K562 (cell line): ENCODE results near the gene ADD2. TPM values are rescaled to one million over a fixed set of nuclear protein-coding genes. Genes with fewer than 3 reads are reported as not detected.

Experiments
- BDP1 ChIP-seq: IDR thresholded peaks from 3 replicates; pipeline ENCODE4 v1.6.1; 2011; ENCODE audit not compliant: insufficient read length, insufficient read depth
- CCAR2 ChIP-seq: fragments of 200-400 bp; formaldehyde crosslinking; IDR thresholded peaks from 2 replicates; pipeline ENCODE4 v1.6.1; 2017; ENCODE audit warnings: mild to moderate bottlenecking, low read depth, low read length
- DPF2 ChIP-seq: fragments of 450-650 bp; IDR thresholded peaks from 2 replicates; pipeline ENCODE4 v1.6.1; 2016
- FOXM1 ChIP-seq, 2 experiments: fragments of 450-650 bp in 1 of 2; sonication (generic) in 1 of 2; formaldehyde crosslinking in 1 of 2; IDR thresholded peaks; 2 replicates each; pipeline versions ENCODE4 v1.6.1 to v1.9.0; 2017 to 2022; ENCODE audit warnings: low read depth in 2 of 2, mild to moderate bottlenecking in 2 of 2, missing genetic modification reagents in 1 of 2, moderate library complexity in 1 of 2
- GTF2E2 ChIP-seq: fragments of 200-800 bp; sonication (Bioruptor generic); IDR thresholded peaks from 2 replicates; pipeline ENCODE4 v1.6.1; 2016; ENCODE audit warnings: missing genetic modification characterization, missing compliant biosample characterization
- MAFK ChIP-seq: IDR thresholded peaks from 2 replicates; pipeline ENCODE4 v1.6.1; 2011; ENCODE audit warnings: low read length, improper control_type of control experiment
- MCM3 ChIP-seq: fragments of 450-650 bp; IDR thresholded peaks from 2 replicates; pipeline ENCODE4 v1.6.1; 2016
- MEF2A ChIP-seq: IDR thresholded peaks from 2 replicates; pipeline ENCODE4 v1.6.1; 2011; ENCODE audit warnings: low read depth, mild to moderate bottlenecking, low read length, moderate library complexity; ENCODE audit not compliant: control insufficient read depth
- NFE2 ChIP-seq: IDR thresholded peaks from 2 replicates; pipeline ENCODE4 v1.6.1; 2014; ENCODE audit warnings: antibody characterized with exemption, low read depth
- PYGO2 ChIP-seq: fragments of 450-650 bp; IDR thresholded peaks from 2 replicates; pipeline ENCODE4 v1.6.1; 2016; ENCODE audit warnings: mild to moderate bottlenecking, missing genetic modification characterization, moderate library complexity, missing compliant biosample characterization
- TSC22D4 ChIP-seq: fragments of 450-650 bp; IDR thresholded peaks from 2 replicates; pipeline ENCODE4 v1.6.1; 2016; ENCODE audit warnings: missing genetic modification characterization, missing biosample characterization, control low read depth
- ZBED1 ChIP-seq: IDR thresholded peaks from 2 replicates; pipeline ENCODE4 v1.6.1; 2014
- ZNF140 ChIP-seq: fragments of 250-450 bp; sonication (Bioruptor Pico); IDR thresholded peaks from 2 replicates; pipeline ENCODE4 v1.8.0; 2021; ENCODE audit warnings: moderate library complexity, mild to moderate bottlenecking, inconsistent platforms
- ZNF143 ChIP-seq: sonication (generic); formaldehyde crosslinking; IDR thresholded peaks from 2 replicates; pipeline ENCODE4 v1.9.0; 2022; ENCODE audit warnings: mild to moderate bottlenecking, missing genetic modification reagents
- ZNF592 ChIP-seq: fragments of 450-650 bp; IDR thresholded peaks from 2 replicates; pipeline ENCODE4 v1.6.1; 2017; ENCODE audit warnings: antibody characterized with exemption, mild to moderate bottlenecking
- ZNF707 ChIP-seq: fragments of 250-450 bp; sonication (Bioruptor Pico); conservative IDR thresholded peaks from 2 replicates; pipeline ENCODE4 v1.8.0; 2022; ENCODE audit warnings: inconsistent platforms, mild to moderate bottlenecking, moderate library complexity
- polyA plus RNA-seq, 8 experiments: library from polyadenylated mRNA; depleted of rRNA in 4 of 8; stranded (reverse) in 5 of 8; unstranded in 3 of 8; fragments of >200 nt; fragmentation: Nextera tagmentation in 2 of 8; fragmentation: Illumina TruSeq in 1 of 8; extraction: Ambion mirVana in 2 of 8; extraction: Trizol in 1 of 8; gene quantifications; 2 replicates each; pipeline versions ENCODE4 v1.2.1 to v1.2.3, GENCODE V29; 2011 to 2014; ENCODE audit warnings: inconsistent platforms in 1 of 8, missing spikeins in 1 of 8
- total RNA-seq, 7 experiments: library from RNA; depleted of rRNA in 6 of 7; stranded (reverse); fragments of >200 nt in 6 of 7; fragmentation: Illumina TruSeq in 2 of 7; extraction: Trizol in 2 of 7; gene quantifications; 2 replicates each; pipeline versions ENCODE4 v1.2.1 to v1.2.3, GENCODE V29; 2011 to 2021; ENCODE audit warnings: low replicate concordance in 1 of 7
- TF ChIP-seq, protein P1 (sequence below), 2 experiments: fragments of 450-650 bp in 1 of 2; sonication (generic) in 1 of 2; formaldehyde crosslinking in 1 of 2; IDR thresholded peaks; 2 replicates each; pipeline versions ENCODE4 v1.7.1 to v1.9.0; 2016 to 2022; ENCODE audit warnings: inconsistent platforms in 1 of 2, mild to moderate bottlenecking in 1 of 2, missing genetic modification reagents in 1 of 2

The ADD2 gene
- total and polyA plus RNA-seq, 9 of the 15 experiments (the other 6 are each of a cell fraction or from before 2014, with no cell fraction given): 3.5 to 63.0 (median 36.2) TPM

DNA sequence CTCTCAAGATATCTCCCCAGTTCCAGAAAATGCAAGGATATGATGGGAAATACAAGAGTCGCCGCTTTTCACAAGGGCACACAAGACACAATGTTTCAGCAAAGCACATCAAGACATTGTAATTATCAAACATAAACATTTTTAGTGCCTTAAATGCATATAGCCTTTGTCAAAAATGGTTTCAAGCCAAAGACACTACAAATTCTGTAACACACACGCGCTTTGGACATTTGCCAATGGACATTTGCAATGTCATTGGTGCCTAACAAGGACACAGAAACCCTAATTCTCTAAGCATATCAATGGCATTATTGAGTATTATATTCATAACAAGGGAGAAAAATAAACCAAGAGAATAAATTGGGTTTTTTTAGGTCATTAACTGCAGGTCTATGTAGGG is 16.1 kb downstream of the ADD2 start (continued):
- TF ChIP-seq, protein P1, sequence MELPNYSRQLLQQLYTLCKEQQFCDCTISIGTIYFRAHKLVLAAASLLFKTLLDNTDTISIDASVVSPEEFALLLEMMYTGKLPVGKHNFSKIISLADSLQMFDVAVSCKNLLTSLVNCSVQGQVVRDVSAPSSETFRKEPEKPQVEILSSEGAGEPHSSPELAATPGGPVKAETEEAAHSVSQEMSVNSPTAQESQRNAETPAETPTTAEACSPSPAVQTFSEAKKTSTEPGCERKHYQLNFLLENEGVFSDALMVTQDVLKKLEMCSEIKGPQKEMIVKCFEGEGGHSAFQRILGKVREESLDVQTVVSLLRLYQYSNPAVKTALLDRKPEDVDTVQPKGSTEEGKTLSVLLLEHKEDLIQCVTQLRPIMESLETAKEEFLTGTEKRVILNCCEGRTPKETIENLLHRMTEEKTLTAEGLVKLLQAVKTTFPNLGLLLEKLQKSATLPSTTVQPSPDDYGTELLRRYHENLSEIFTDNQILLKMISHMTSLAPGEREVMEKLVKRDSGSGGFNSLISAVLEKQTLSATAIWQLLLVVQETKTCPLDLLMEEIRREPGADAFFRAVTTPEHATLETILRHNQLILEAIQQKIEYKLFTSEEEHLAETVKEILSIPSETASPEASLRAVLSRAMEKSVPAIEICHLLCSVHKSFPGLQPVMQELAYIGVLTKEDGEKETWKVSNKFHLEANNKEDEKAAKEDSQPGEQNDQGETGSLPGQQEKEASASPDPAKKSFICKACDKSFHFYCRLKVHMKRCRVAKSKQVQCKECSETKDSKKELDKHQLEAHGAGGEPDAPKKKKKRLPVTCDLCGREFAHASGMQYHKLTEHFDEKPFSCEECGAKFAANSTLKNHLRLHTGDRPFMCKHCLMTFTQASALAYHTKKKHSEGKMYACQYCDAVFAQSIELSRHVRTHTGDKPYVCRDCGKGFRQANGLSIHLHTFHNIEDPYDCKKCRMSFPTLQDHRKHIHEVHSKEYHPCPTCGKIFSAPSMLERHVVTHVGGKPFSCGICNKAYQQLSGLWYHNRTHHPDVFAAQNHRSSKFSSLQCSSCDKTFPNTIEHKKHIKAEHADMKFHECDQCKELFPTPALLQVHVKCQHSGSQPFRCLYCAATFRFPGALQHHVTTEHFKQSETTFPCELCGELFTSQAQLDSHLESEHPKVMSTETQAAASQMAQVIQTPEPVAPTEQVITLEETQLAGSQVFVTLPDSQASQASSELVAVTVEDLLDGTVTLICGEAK (IDR thresholded peaks at IDR 0.05): no peak
- TF ChIP-seq, protein P1 (CRISPR knock-in tag; IDR thresholded peaks at IDR 0.05): no peak
- no peak for TF ChIP-seq MCM3
- no peak for TF ChIP-seq ZNF143
- TF ChIP-seq ZNF140: no peak
- TF ChIP-seq MAFK: 0 out of 2 replicates have a peak, but pooled peaks have one; percentile 29
- peak; percentile 83 for TF ChIP-seq NFE2
- TF ChIP-seq MEF2A: no peak
- no peak for TF ChIP-seq PYGO2
- no peak for TF ChIP-seq TSC22D4
- TF ChIP-seq ZNF707 (CRISPR knock-in tag): no peak
- TF ChIP-seq BDP1: no peak
- 0 out of 2 replicates have a peak, but pooled peaks have one; percentile 54 for TF ChIP-seq ZNF592
- no peak for TF ChIP-seq ZBED1
- TF ChIP-seq DPF2: peak; percentile 54; the same call in 1 of the 2 replicates
- TF ChIP-seq FOXM1 (IDR thresholded peaks at IDR 0.05; ENCODE audit: low read depth): no peak
- TF ChIP-seq FOXM1 (CRISPR knock-in tag; IDR thresholded peaks at IDR 0.05; ENCODE audit: low read depth): no peak
- TF ChIP-seq GTF2E2 (tag): no peak
- TF ChIP-seq CCAR2: no peak
